GM21367 (cell line): ENCODE data around the gene SNAPC2.
"Not testable (repeated sequence)": the region's sequence is repeated elsewhere in the genome, so short reads cannot be mapped to it uniquely, and the experiment has no call there.

Experiments used
- ATAC-seq: cut with Tn5 transposase; IDR thresholded peaks from one replicate; pipeline ENCODE4 v1.9.1; 2021; ENCODE audit not compliant: unreplicated experiment

Gene SNAPC2

DNA sequence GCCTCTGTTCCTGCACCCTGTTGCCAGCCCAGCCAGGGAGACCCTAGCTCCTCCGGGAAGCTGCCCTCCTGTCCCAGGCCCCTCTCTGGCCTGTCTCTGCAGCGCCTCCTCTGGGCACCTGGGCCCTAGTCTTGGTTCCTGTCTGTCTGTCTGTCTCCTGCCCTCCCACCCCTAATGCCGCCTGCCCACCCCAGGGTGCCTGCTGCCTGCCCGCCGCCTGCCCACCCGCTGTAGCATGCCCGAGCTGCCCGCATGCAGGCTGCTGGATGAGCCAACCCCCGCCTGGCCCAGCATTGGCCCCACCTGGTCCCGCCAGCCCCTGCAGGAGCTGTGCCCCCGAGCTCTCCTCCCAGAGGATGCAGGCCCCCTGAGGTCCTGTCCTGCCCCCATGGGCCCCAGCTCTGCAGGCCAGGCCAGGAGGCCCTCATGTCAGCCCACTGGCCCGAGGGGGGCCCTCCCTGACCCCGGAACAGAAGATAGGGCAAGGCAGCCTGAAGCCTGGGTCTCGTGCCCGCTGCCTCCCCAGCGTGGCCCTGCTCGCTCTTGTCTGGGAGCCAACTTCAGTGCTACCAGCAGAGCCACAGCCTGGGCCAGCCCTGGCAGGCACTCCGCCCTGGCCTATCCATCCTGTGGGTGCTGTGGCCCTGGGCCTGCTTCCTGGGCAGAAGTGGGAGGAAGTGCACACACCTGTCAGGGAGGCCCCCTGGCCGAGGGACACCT is 11.2 kb upstream of the SNAPC2 start:
- no peak for ATAC-seq

GRCh38 chr19:7909471-7910067 is 10.6 kb upstream of the SNAPC2 start:
- no peak for ATAC-seq

- ATAC-seq, result no peak
These were observed 9.6 kb upstream of the SNAPC2 start for GRCh38 chr19:7910321-7911161.

DNA sequence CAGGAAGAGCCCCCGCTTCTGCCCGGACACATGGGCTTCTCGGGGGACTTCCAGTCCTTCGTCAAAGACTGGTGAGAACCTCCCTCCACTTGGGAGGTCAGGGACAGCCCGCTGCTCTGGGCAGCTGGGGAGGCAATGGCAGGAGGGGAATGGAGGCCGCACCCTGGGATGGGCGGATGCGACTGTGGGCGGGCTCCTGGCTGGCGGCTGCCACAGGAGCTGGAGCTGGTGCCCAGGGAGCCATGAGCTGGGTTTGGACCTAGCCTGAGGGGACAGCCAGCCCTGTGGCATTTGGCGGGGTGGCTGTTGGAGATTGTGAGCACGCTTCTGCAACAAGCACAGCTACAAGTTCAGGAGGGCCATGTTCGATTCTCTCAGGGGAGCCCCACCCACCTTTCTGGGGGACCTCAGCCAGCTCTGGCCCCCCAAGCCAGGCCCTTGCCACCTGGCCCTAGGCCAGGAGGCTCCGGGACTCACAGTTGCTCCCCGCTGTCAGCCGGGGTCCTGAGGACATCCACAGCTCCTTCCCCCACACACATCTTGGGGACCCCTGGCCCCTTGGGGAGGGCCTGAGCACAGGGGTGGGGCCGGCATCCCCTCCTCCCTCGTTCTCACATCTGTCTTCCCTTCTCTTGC is 8.5 kb upstream of the SNAPC2 start:
- no peak for ATAC-seq

- no peak for ATAC-seq
These were observed 7.9 kb upstream of the SNAPC2 start for GRCh38 chr19:7912144-7912696.

DNA sequence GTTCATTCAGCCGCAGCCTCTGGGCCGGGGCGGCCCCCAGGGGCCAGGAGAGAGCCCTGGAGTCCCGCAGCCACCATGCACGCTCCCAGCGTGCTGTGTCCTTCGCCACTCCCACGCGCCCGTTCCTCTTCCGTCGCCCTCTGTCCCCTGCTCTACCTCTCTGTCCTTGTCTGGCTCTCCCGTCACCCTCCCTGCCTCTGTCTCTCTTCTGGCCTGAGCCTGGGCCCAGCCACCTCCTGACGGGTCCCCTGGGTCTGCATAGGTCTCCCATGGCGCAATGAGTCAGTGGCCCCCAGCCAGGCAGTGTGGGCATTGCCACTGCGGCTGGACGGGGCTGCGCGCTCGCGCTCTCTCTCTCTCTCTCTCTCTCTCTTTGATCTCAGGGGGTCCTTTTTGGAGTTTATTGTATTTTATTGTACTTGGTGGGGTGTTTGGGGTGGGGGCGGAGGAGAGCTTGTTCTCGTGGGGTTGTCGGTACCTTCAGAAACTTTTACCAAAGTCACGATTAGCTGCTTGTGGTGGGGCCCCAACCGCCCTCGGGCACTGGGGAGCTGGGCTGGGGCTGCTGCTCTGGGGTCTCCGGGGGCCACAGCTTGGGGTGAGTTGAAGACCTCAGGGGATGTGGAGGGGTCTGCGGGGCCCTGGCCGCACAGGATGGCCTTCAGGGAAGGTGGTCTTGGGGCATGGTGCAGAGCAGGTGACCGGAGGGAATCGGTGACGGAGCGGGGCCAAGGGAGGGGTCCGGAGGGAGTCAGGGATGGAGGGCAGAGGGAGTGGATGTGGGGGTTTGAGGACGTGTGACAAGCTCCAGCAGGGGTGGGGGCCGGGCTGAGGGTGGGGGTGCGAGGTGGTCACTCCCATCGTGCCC is 7.2 kb upstream of the SNAPC2 start:
- no peak for ATAC-seq

- no peak for ATAC-seq
These were observed 6.5 kb upstream of the SNAPC2 start for GRCh38 chr19:7913652-7914051.

DNA sequence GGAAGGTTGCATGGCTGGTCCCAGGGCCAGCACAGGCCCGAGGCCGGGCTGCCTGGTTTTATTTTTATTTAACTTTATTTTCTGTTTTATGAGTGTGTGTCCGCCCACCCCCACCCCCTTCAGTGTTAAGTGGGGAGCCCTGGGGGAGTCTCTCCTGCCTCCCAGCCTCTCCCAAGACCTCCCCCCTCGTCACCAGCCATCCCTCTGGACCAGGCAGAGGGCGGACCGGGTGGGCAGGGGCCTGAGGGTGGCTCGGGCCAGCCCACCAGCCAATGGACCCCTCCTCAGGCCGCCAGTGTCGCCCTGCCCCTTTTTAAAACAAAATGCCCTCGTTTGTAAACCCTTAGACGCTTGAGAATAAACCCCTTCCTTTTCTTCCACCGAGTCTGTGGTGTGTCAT is 6.0 kb upstream of the SNAPC2 start:
- no peak for ATAC-seq

DNA sequence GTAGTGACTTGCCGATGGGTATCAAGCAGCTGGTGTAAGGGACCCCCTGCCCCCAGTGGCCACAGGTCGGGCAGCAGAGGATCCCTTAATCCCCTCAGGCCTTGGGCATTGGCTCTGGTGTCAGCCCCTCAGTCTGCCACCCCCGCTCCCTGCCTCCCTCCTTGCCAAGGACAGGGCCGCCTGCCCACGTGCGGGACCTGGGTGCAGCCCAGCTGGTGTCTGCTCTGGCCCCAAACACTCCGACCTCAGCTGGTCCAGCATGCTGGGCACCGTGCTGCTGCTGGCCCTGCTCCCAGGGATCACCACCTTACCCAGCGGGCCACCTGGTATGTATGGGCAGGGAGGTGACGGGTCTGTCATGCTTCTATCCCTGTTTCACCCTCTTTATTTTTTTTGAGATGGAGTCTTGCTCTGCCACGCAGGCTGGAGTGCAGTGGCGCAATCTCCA is 5.5 kb upstream of the SNAPC2 start, which contains the start of gene TGFBR3L:
TSS of gene TGFBR3L (plus strand) at position 233 of the 448 bp plus-strand sequence.
- ATAC-seq, result no peak

GRCh38 chr19:7915250-7916102 is 4.7 kb upstream of the SNAPC2 start:
- ATAC-seq, result no peak

- no peak for ATAC-seq
These were observed 3.8 kb upstream of the SNAPC2 start for GRCh38 chr19:7916103-7916954.

DNA sequence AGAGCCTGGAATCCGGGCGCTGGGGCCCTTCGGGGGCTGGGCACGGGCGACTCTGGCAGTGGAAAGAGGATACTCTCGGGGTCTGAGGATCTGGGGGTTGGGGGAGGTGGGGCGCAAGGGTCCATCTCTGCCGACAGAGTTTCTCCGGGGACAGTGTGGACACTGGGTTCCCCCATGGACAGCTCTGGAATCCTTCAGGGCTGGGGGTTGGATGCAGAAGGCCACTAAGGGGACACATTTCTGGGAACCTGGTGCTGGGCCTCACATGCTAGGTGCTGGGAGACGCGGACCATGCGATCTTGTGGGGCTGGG is 3.2 kb upstream of the SNAPC2 start:
- no peak for ATAC-seq

DNA sequence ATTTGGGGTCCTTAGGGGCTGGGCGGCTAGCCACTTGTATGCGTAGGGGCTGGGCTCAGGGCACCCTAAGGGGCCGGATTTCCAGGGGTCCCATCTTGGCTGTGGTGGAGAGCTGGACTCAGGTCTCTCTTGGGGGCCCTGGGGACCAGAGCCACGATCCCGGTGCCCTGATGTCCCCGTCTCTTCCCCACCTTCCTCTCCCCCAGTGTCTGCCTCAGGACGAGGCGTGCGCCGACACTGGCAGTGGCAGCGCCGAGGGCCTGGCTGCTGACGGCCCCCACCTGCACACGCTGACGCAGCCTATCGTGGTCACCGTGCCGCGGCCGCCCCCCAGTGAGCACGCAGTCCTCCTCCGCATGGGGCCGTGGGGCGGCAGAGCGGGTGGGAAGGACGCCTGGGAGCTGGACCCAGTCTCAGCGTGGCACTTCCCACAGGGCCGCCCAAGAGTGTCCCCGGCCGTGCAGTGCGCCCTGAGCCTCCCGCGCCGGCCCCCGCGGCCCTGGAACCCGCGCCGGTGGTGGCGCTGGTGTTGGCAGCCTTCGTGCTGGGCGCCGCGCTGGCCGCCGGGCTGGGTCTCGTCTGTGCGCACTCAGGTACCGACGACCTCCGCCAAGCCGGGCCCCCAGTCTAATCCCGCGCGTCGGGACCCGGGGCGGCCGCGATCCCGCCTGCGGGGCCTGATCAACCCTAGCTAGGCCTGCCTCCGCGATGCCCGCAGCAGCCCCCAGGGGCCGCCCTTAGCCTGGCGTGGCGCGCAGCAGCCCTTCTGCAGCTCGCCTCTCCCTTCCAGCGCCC is 2.7 kb upstream of the SNAPC2 start:
- ATAC-seq, result no peak

DNA sequence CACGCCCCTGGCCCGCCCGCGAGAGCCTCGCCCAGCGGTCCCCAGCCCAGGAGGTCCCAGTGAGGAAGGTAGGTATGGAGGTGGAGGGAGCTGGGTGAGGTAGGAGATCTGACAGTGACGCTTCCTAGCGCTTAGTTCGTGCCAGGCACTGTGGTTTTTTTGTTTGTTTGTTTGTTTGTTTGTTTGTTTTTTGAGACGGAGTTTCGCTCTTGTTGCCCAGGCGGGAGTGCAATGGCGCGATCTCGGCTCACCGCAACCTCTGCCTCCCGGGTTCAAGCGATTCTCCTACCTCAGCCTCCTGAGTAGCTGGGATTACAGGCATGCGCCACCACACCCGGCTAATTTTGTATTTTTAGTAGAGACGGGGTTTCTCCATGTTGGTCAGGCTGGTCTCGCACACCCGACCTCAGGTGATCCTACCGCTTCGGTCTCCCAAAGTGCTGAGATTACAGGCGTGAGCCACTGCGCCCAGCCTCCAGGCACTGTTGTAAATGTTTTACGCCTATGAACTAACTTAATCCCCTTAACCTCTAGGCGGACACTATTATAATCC is 2.0 kb upstream of the SNAPC2 start:
- ATAC-seq, result not testable (repeated sequence)

DNA sequence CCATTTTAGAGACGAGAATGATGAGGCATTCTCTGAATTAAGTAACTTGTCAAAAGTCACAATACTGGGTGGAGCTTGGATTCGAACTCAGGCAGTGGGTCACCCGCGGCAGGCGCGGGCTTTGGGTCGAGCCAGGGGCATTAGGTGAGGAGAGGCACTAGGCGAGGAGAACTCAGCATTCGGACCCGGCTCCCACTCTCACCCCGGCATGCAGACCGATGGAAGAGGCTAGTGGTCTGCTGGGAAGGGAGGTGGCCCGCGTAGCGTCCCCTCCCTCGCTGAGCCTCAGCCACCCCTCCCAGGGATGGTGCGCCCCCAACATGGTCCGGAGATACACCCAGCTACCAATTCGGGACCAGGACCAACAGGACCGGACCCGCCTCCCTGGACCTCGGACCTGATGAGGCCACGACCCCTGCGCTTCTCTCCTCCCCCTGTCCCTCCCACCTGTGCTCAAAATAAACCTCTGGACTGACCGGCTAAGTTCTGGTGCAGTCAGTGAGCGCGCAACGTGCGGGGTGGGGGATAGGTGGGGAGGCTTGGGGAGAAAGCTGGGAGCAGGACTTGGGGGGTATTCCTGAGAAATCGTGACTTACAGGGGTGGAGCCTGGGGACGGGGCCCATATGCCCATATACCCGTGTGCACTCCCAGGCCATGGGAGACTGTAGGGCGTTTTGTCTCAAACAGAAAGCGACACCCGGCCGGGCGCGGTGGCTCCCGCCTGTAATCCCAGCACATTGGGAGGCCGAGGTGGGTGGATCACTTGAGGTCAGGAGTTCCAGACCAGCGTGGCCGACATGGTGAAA is 1.3 kb upstream of the SNAPC2 start:
- ATAC-seq, result no peak

- ATAC-seq, result peak; percentile 24
These were observed 572 bp downstream of the SNAPC2 start for GRCh38 chr19:7920519-7921301.
